ENCODE data around the gene RFC3.
A peak's percentile ranks its signal among the peaks of the same experiment; 100 is the strongest.
"Not testable (repeated sequence)": the region's sequence is repeated elsewhere in the genome, so short reads cannot be mapped to it uniquely, and the experiment has no call there.

The RFC3 gene

DNA sequence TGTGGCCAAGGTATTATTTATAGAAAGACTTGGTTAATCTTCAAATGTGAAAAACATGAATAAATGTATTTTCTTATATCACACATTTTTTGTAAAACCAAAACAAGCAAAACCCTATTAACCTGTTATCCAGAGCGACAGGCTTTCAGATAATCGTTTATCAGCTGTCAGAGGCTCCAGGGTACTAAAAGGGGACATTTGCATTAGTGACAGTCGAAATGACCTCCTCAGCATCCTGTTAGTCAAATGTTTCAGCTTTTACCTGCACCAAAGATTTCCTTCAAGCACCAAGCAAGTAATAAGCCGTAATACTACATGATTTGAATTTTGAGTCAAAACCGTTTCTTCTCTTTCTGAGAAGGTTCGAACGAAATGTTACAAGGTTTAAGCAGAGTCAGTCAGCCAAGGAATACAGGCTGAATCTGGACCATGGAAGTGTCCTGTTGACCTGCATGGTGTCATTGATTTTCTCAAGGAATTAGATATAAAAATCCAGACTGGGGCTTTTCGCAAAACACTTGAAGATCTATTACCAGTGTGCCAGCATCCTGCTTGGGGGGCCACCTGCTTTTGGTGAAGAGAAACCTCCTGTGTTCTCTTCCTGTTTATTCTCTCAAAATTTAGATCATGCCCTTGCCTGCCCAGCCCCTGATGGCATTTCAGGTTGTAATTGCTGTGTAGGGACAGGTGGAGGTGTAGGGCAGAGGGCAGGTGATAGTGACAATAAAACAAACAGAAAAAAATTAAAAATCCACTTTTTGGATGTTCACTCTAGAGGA, 11.3 kb upstream of the RFC3 start:
- no peak for DNase-seq (ENCODE audit: low spot score)

DNA sequence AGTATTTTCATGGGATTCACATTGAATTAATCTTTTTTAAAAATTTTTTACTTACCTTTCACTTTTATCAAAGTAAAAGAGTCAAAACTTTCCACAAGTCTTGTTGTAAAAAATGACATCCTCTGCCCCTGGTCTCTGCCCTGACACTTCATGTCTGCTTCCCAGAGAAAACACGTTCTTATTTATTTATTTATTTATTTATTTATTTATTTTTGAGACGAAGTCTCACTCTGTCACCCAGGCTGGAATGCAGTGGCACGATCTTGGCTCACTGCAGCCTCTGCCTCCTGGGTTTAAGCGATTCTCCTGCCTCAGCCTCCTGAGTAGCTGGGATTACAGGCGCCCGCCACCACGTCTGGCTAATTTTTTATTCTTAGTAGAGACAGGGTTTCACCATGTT, 5.1 kb upstream of the RFC3 start:
- DNase-seq (ENCODE audit: low spot score) = not testable (repeated sequence)

- DNase-seq (ENCODE audit: low spot score) = no peak
These were observed 2.9 kb upstream of the RFC3 start for GRCh38 chr13:33815011-33815550.

GRCh38 chr13:33816912-33817311, 1.0 kb upstream of the RFC3 start:
- DNase-seq (ENCODE audit: low spot score) = no peak

- DNase-seq (ENCODE audit: low spot score) = peak; percentile 2
These were observed 442 bp upstream of the RFC3 start for GRCh38 chr13:33817513-33817900.

- no peak for DNase-seq (ENCODE audit: low spot score)
These were observed 7.1 kb downstream of the RFC3 start for GRCh38 chr13:33825083-33825482.

GRCh38 chr13:33827139-33827538, 9.2 kb downstream of the RFC3 start:
- DNase-seq (ENCODE audit: low spot score) = no peak

- no peak for DNase-seq (ENCODE audit: low spot score)
These were observed 10.6 kb downstream of the RFC3 start for GRCh38 chr13:33828431-33829129.

- DNase-seq (ENCODE audit: low spot score) = no peak
These were observed 14.9 kb downstream of the RFC3 start for GRCh38 chr13:33832872-33833271.

DNA sequence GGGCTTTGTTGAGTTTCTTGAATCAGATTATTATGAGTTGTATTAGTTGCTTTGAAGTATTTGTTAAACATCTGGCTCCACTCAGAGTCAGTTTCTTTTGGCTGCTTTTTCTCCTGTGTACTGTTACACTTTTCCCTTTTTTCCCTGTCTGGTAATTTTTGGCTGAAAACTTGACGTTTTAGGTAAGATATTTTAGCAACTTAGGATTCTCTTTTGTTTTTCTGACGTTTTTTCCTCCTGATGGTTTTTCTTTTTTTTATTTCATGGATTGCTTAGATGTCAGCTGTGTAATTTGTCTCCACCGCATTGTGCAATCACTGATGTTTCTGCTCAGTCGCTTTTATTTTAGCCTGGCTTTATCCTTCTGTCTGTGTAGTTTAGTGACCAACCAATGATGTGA, 20.7 kb downstream of the RFC3 start:
- peak; percentile 25 for DNase-seq (ENCODE audit: low spot score)

- no peak for DNase-seq (ENCODE audit: low spot score)
These were observed 22.5 kb downstream of the RFC3 start for GRCh38 chr13:33840402-33840801.

DNA sequence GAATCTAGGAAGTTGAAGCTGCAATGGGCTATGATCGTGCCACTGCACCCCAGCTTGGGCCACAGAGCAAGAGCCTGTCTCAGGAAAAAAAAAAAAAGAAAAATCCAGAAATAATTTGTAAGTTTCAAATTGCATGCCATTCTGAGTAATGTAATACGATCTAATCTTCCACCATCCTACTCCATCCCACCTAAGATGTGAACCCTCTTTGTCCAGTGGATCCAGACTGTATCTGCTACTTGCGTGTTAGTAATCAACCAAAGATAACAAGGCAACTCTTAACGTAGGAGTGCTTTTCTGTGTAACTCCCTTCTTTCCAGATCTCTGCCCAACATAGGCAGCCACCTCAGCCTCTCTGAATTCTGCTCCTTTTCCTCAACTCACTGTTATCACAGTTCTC, 24.3 kb downstream of the RFC3 start:
- no peak for DNase-seq (ENCODE audit: low spot score)

- no peak for DNase-seq (ENCODE audit: low spot score)
These were observed 25.0 kb downstream of the RFC3 start for GRCh38 chr13:33842986-33843385.

GRCh38 chr13:33845572-33846302, 27.8 kb downstream of the RFC3 start:
- DNase-seq (ENCODE audit: low spot score) = no peak

GRCh38 chr13:33846303-33847062, 28.5 kb downstream of the RFC3 start:
- no peak for DNase-seq (ENCODE audit: low spot score)

- DNase-seq (ENCODE audit: low spot score) = no peak
These were observed 31.3 kb downstream of the RFC3 start for GRCh38 chr13:33849211-33849610.

DNA sequence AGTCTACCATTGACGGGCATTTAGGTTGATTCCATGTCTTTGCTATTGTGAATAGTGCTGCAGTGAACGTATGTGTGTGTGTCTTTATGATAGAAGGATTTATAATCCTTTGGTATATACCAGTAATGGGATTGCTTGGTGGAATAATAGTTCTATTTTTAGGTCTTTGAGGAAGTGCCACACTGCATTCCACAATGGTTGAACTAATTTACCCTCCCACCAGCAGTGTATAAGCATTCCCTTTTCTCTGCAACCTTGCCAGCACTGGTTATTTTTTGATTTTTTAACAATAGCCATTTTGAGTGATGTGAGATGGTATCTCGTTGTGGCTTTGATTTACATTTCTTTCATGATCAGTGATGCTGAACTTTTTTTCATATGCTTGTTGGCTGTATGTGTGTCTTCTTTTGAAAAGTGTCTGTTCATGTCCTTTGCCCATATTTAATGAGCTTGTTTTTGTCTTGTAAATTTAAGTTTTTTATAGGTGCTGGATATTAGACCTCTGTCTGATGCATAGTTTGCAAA, 37.5 kb downstream of the RFC3 start:
- no peak for DNase-seq (ENCODE audit: low spot score)

DNA sequence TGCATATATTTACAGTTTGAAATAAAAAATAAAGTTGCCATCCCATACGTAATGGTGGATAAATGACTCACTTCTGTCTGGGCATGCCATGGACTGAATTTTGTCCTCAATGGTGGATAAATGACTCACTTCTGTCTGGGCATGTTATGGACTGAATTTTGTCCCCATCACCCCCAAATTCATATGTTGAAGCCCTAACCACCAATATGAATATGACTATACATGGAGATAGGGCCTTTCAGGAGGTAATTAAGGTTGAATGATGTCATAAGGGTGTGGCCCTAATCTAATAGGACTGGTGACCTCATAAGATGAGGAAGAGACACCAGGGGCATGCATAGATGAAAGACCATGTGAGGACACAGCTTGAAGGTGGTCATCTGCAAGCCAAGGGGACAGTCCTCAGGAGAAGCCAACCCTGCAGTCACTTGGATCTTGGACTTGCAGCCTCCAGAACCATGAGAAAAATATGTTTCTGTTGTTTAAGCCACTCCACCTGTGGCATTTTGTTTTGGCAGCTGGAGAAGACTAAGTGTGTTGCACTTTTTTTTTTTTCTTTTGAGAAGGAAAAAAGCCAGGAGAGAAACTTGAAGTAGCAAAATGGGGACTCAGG, 41.8 kb downstream of the RFC3 start:
- no peak for DNase-seq (ENCODE audit: low spot score)

DNA sequence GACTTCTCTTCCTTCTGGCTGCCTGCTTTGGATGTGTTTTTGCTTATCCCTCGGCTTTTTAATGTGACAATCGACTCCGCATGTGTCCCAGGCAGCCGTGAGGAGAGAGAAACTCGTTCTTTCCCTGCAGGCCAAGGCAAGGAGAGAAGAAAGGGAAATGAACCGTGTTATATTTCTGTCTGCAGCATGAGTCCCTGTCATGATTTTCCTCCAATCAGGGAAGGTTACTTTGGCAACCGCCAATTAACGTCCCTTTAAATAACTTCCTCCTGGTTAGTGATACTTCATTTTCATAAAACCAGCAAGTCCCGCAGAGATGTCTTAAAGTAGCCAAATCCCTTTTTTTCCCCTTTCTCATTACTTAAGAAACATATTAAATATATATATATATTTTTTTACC, 42.6 kb downstream of the RFC3 start:
- no peak for DNase-seq (ENCODE audit: low spot score)

GRCh38 chr13:33862016-33862415, 44.1 kb downstream of the RFC3 start:
- DNase-seq (ENCODE audit: low spot score) = no peak

- DNase-seq (ENCODE audit: low spot score) = no peak
These were observed 45.3 kb downstream of the RFC3 start for GRCh38 chr13:33863188-33863789.
